ENCODE results near the gene GNB3.

DNA sequence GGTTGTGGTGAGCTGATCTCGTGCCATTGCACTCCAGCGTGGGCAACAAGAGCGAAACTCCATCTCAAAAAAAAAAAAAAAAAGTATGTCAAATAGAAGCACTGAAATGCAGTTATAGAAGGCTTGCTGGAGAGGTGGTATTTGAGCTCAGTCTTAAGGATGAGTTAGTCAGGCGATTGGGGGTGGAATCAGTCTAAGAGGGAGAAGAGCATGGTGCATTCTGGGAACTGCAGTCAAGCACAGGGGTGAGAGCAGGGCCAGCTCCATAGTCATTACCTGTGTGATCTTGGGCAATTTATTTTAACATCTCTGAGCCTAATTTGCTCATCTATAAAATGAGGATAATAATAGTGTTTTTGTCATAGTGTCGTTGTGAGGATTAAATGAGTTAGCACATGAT lies 5.9 kb upstream of the GNB3 start:
- TF ChIP-seq, protein P1, sequence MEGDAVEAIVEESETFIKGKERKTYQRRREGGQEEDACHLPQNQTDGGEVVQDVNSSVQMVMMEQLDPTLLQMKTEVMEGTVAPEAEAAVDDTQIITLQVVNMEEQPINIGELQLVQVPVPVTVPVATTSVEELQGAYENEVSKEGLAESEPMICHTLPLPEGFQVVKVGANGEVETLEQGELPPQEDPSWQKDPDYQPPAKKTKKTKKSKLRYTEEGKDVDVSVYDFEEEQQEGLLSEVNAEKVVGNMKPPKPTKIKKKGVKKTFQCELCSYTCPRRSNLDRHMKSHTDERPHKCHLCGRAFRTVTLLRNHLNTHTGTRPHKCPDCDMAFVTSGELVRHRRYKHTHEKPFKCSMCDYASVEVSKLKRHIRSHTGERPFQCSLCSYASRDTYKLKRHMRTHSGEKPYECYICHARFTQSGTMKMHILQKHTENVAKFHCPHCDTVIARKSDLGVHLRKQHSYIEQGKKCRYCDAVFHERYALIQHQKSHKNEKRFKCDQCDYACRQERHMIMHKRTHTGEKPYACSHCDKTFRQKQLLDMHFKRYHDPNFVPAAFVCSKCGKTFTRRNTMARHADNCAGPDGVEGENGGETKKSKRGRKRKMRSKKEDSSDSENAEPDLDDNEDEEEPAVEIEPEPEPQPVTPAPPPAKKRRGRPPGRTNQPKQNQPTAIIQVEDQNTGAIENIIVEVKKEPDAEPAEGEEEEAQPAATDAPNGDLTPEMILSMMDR (IDR thresholded peaks at IDR 0.05; ENCODE audit: low read length): no peak
- no peak for TF ChIP-seq EZH2 (optimal IDR thresholded peaks at IDR 0.05; ENCODE audit: low read depth, low read length)
